Lower leg skin (tissue), 4 donors: ENCODE data around the gene GRIK5. TPM values are rescaled to one million over a fixed set of nuclear protein-coding genes. Genes with fewer than 3 reads are reported as not detected.
"Not testable (repeated sequence)": the region's sequence is repeated elsewhere in the genome, so short reads cannot be mapped to it uniquely, and the experiment has no call there.

Experiments
- DNase-seq, 2 donors: peaks; one replicate each; pipeline ENCODE4 v3.0.0-alpha.2; 2019; ENCODE audit warnings: low spot score in 2 of 2
- H3K4me3 ChIP-seq: fragments of 200-600 bp; sonication (generic); 2 replicates; pipeline ENCODE4 v1.5.1; 2017; ENCODE audit warnings: mild to moderate bottlenecking, low read depth; ENCODE audit not compliant: poor library complexity, severe bottlenecking
- POLR2A ChIP-seq, 2 donors: fragments of 450-650 bp; IDR thresholded peaks; one replicate each; pipeline ENCODE4 v1.6.1; 2016 to 2017; ENCODE audit warnings: antibody characterized with exemption in 2 of 2, mild to moderate bottlenecking in 1 of 2, moderate library complexity in 1 of 2
- WGBS, 2 donors: methylation state at CpG; one replicate each; pipeline ENCODE4 v1.1.5; 2018; 5-methylcytosine and 5-hydroxymethylcytosine counted together
- intact Hi-C: fragments of 100-400 bp; cut with DNase I; formaldehyde crosslinking; loops from one replicate; pipeline ENCODE4 v1.15.0; 2023; ENCODE audit warnings: low total_unique reads
- total RNA-seq, 4 donors: library from RNA; depleted of rRNA; stranded (reverse); fragments of >200 nt; gene quantifications; one replicate each; pipeline ENCODE4 v1.1.0, GENCODE V29; 2016
- TF ChIP-seq, protein P1 (sequence below), 3 donors: fragments of 450-650 bp; IDR thresholded peaks; one replicate each; pipeline ENCODE4 v1.5.1; 2016; ENCODE audit warnings: antibody characterized with exemption in 3 of 3, mild to moderate bottlenecking in 3 of 3, moderate library complexity in 2 of 3

GRIK5 gene
- total RNA-seq, 4 donors from 2014 or later, result 0.11 to 1.4 (median 0.82) TPM

DNA sequence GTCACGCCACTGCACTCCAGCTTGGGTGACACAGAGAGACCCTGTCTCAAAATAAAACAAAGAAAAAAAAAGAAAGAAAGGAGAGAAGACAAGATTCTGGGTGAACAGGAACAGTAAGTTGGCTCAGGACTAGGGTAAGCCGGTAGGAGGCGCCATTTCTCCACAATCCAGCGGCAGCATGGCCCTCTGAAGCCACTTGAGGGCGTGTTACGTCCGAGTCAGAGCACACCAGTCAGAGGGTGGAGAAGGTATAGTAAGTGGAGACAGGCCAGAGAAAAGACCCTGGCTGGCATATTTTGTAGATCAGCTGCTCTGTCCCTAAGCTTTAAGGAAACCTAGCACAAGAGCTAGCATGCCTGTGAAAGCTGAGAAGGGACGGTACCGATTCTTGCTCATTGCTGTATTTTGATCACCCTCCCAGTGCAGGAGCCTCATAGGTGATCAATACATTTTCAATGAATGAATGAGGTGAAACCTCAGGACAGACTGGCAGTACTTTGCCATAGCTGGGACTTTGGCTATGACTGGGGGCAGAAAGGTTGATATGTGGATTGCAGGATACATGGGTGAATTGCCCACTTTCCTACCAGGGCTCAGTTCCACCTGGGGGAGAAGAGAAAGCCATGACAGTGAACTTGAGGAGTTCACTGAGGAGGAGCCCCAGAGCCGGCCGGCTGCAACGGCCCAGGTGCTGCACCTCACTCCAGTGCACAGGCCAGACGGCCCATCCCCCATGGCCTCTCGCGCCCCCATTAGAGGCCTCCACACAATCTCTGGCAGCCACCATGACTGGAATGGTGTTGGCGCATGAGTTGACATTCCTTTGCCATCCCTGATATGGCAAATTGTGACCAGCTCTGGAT is 38.8 kb upstream of the GRIK5 start:
- WGBS, 2 donors, result 31 to 32% methylated on average over 16 of the region's 16 CpGs
- no peak overlapping the region for H3K4me3 ChIP-seq
- DNase-seq, result peak; percentile 75 to 95
- intact Hi-C loops, result no loop called here
- TF ChIP-seq POLR2A (IDR thresholded peaks at IDR 0.05), result no peak
- TF ChIP-seq, protein P1, sequence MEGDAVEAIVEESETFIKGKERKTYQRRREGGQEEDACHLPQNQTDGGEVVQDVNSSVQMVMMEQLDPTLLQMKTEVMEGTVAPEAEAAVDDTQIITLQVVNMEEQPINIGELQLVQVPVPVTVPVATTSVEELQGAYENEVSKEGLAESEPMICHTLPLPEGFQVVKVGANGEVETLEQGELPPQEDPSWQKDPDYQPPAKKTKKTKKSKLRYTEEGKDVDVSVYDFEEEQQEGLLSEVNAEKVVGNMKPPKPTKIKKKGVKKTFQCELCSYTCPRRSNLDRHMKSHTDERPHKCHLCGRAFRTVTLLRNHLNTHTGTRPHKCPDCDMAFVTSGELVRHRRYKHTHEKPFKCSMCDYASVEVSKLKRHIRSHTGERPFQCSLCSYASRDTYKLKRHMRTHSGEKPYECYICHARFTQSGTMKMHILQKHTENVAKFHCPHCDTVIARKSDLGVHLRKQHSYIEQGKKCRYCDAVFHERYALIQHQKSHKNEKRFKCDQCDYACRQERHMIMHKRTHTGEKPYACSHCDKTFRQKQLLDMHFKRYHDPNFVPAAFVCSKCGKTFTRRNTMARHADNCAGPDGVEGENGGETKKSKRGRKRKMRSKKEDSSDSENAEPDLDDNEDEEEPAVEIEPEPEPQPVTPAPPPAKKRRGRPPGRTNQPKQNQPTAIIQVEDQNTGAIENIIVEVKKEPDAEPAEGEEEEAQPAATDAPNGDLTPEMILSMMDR (IDR thresholded peaks at IDR 0.05), result peak in 1 of 3 donors; percentile 76

DNA sequence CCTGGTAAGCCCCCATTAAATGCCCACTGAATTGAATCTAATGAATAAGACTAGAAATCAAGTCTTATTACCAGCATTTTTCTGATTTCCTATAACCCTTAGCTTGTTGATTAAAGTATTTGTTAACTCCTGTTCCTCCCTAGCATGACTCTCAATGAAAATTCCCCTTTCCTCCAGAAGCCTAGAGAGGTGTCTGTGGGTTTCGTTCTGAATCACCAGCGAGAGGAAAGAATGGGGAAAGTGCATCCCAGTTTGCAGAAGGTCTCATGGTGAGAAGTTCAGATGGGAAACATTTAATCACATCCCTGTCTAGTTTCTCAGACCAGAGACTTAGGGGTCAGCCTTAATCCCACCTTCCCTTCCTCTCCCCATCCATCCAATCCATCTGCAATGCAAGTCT is 35.4 kb upstream of the GRIK5 start:
- intact Hi-C loops, result no loop called here

DNA sequence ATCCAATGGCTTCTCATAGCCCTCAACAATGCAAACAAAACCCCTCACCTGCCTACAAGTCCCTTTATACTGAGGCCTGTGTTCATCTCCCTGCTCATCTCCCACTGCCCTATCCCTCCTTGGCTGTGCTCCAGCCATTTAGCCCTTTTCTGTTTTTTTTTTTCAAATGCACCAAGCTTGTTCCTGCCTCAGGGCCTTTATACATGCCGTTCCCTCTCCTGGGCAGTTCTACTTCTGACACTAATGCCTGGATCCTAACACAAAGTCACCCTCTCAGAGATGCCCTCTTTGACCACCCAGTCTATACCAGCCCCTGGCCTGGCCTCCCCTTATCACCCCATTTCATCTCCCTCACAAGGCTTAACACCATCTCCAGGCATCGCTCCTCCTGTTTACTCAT is 32.9 kb upstream of the GRIK5 start:
- no peak for DNase-seq
- no peak for TF ChIP-seq POLR2A (IDR thresholded peaks at IDR 0.05)
- TF ChIP-seq, protein P1 (IDR thresholded peaks at IDR 0.05), result no peak
- intact Hi-C loops, result no loop called here
- H3K4me3 ChIP-seq, result no peak overlapping the region
- WGBS, 2 donors, result 86% methylated on average over 2 of the region's 2 CpGs

More for the DNA sequence above, 35.4 kb upstream of the GRIK5 start:
- TF ChIP-seq, protein P1 (IDR thresholded peaks at IDR 0.05), result no peak
- TF ChIP-seq POLR2A (IDR thresholded peaks at IDR 0.05), result no peak
- DNase-seq, result no peak
- no peak overlapping the region for H3K4me3 ChIP-seq
- 81 to 89% methylated on average over 2 of the region's 2 CpGs for WGBS, 2 donors

DNA sequence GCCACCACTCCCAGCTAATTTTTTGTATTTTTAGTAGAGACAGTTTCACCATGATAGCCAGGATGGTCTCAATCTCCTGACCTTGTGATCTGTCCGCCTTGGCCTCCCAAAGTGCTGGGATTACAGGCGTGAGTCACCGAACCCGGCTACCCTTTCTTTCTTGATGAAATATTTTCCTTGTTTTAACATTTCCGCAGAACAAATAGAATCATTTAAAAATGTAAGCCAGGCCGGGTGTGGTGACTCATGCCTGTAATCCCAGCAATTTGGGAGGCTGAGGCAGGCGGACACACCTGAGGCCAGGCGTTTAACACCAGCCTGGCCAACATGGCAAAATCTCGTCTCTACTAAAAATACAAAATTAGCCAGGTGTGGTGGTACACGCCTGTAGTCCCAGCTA is 30.2 kb upstream of the GRIK5 start:
- 90 to 93% methylated on average over 10 of the region's 10 CpGs for WGBS, 2 donors
- DNase-seq, intact Hi-C loops, H3K4me3 ChIP-seq: not testable (repeated sequence)

DNA sequence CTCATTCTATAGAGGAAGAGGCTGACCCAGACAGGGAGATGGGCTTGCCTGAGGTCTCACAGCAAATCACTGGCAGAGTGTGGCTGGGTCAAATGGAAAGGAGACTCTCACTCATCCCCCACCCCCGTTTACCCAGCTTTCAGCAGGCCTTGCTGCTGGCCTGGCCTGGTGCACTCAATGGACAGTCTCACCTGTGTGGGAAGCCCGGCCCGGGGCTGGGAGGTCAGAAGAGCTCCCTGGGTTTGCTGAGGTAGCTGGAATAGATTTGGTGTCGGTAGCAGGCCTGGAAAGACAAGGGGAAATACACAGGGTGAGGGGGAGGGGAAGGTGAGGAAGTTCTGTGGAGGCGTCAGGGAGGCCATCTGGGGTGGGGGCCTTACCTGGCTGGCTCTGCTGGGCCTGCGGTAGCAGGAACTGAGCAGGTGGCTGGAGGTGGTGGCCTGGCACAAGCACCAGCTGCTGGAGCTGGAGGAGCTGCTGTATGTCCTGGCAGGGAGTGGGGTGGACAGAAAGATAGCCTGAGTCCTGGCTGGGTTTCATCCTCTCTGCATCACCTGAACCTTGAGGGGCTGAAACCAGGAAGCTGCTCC is 29.4 kb upstream of the GRIK5 start:
- no peak for DNase-seq
- intact Hi-C loops, result no loop called here
- 71 to 79% methylated on average over 4 to 6 of the region's 6 CpGs for WGBS, 2 donors
- H3K4me3 ChIP-seq, result no peak overlapping the region
- TF ChIP-seq POLR2A (IDR thresholded peaks at IDR 0.05), result no peak
- TF ChIP-seq, protein P1 (IDR thresholded peaks at IDR 0.05), result no peak

DNA sequence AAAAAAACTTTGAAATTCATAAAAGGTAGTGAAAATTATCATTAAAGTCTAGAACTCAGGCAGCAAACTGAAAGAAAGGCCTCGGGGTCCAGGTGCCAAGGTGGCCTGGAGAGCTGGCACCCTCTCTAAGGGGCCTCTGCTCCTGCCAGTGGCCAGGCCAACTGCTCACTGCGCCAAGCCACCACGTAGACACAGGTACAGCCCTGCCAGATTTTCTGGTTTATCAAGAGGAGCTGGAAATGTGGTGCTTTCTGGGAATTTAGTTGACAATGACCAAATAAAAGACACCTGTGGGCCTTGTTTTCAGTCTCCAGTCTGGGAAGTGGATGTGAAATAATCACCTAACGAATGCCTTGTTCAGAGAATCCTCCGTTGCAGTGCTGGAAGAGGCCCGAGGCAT is 28.8 kb upstream of the GRIK5 start:
- intact Hi-C loops, result no loop called here
- DNase-seq, result no peak
- H3K4me3 ChIP-seq, result no peak overlapping the region
- TF ChIP-seq, protein P1 (IDR thresholded peaks at IDR 0.05), result no peak
- no peak for TF ChIP-seq POLR2A (IDR thresholded peaks at IDR 0.05)
- 78 to 81% methylated on average over 6 of the region's 6 CpGs for WGBS, 2 donors
